Activated gamma-delta T cell treated with anti-CD3 and anti-CD28 coated beads, Interleukin-2, amount 50 U/mL, for 16 hours (primary cell): ENCODE results near the gene CDH22.

Experiments
- DNase-seq: peaks from one replicate; pipeline ENCODE4 v3.0.0-alpha.2; 2020; ENCODE audit warnings: low read depth

CDH22 gene

GRCh38 chr20:46298374-46298773 is 9.9 kb downstream of the CDH22 start:
- DNase-seq: no peak

- DNase-seq: no peak
Observed at GRCh38 chr20:46296526-46297250, 11.6 kb downstream of the CDH22 start.

- DNase-seq: no peak
Observed at GRCh38 chr20:46293084-46293483, 15.2 kb downstream of the CDH22 start.

GRCh38 chr20:46291401-46291800 is 16.9 kb downstream of the CDH22 start:
- no peak for DNase-seq

- DNase-seq: no peak
Observed at GRCh38 chr20:46289432-46289831, 18.9 kb downstream of the CDH22 start.

- no peak for DNase-seq
Observed at GRCh38 chr20:46286977-46287376, 21.3 kb downstream of the CDH22 start.

- DNase-seq: no peak
Observed at GRCh38 chr20:46286382-46286781, 21.9 kb downstream of the CDH22 start.

- no peak for DNase-seq
Observed at GRCh38 chr20:46285740-46286139, 22.6 kb downstream of the CDH22 start.

- DNase-seq: no peak
Observed at GRCh38 chr20:46285072-46285471, 23.2 kb downstream of the CDH22 start.

- DNase-seq: no peak
Observed at GRCh38 chr20:46284040-46284427, 24.3 kb downstream of the CDH22 start.

GRCh38 chr20:46283426-46284039 is 24.8 kb downstream of the CDH22 start:
- no peak for DNase-seq

- no peak for DNase-seq
Observed at GRCh38 chr20:46282669-46283068, 25.6 kb downstream of the CDH22 start.

GRCh38 chr20:46279103-46279502 is 29.2 kb downstream of the CDH22 start:
- no peak for DNase-seq

GRCh38 chr20:46277602-46278001 is 30.7 kb downstream of the CDH22 start:
- no peak for DNase-seq

- DNase-seq: no peak
Observed at GRCh38 chr20:46276531-46276930, 31.8 kb downstream of the CDH22 start.

GRCh38 chr20:46275091-46275490 is 33.2 kb downstream of the CDH22 start:
- DNase-seq: no peak

- DNase-seq: no peak
Observed at GRCh38 chr20:46273717-46274116, 34.6 kb downstream of the CDH22 start.

GRCh38 chr20:46272389-46273047 is 35.8 kb downstream of the CDH22 start:
- DNase-seq: no peak

GRCh38 chr20:46270977-46271744 is 37.1 kb downstream of the CDH22 start:
- DNase-seq: no peak

GRCh38 chr20:46269372-46269771 is 38.9 kb downstream of the CDH22 start:
- DNase-seq: no peak

- DNase-seq: no peak
Observed at GRCh38 chr20:46268662-46269061, 39.6 kb downstream of the CDH22 start.

- no peak for DNase-seq
Observed at GRCh38 chr20:46268131-46268614, 40.1 kb downstream of the CDH22 start.
